VCaP (cell line): ENCODE results near the gene AJUBA.

Source experiments
- H3K27ac ChIP-seq: fragments of 450-650 bp; 2 replicates; pipeline ENCODE4 v1.5.1; 2017
- CTCF ChIP-seq: fragments of 450-650 bp; conservative IDR thresholded peaks from 2 replicates; pipeline ENCODE4 v1.5.1; 2017; ENCODE audit warnings: mild to moderate bottlenecking, moderate library complexity

The AJUBA gene

GRCh38 chr14:22945642-22946041 lies 36.7 kb downstream of the AJUBA start:
- no peak overlapping the region for H3K27ac ChIP-seq
- TF ChIP-seq CTCF: no peak

- no peak overlapping the region for H3K27ac ChIP-seq
- TF ChIP-seq CTCF: no peak
Measured at GRCh38 chr14:22939684-22940083, 42.7 kb downstream of the AJUBA start.

- TF ChIP-seq CTCF: no peak
- H3K27ac ChIP-seq: no peak overlapping the region
Measured at GRCh38 chr14:22935156-22935555, 47.2 kb downstream of the AJUBA start.

GRCh38 chr14:22932146-22932545 lies 50.2 kb downstream of the AJUBA start:
- no peak overlapping the region for H3K27ac ChIP-seq
- no peak for TF ChIP-seq CTCF

GRCh38 chr14:22929961-22930364 lies 52.4 kb downstream of the AJUBA start:
- TF ChIP-seq CTCF: no peak
- H3K27ac ChIP-seq: peak overlapping the region; percentile 82

GRCh38 chr14:22929104-22929960 lies 53.0 kb downstream of the AJUBA start, which contains the start of gene PRMT5:
TSS of gene PRMT5 (minus strand) at chr14:22929376. CDS start at chr14:22929361, 15 bp downstream.
- H3K27ac ChIP-seq: peak within 1 kb of the TSS; percentile 82

More at GRCh38 chr14:22929104-22929960, 53.0 kb downstream of the AJUBA start, which contains the start of gene PRMT5:
- no peak for TF ChIP-seq CTCF
